ENCODE results near the gene GTF2H2.
"Not testable (repeated sequence)": the region's sequence is repeated elsewhere in the genome, so short reads cannot be mapped to it uniquely, and the experiment has no call there.

Gene GTF2H2

DNA sequence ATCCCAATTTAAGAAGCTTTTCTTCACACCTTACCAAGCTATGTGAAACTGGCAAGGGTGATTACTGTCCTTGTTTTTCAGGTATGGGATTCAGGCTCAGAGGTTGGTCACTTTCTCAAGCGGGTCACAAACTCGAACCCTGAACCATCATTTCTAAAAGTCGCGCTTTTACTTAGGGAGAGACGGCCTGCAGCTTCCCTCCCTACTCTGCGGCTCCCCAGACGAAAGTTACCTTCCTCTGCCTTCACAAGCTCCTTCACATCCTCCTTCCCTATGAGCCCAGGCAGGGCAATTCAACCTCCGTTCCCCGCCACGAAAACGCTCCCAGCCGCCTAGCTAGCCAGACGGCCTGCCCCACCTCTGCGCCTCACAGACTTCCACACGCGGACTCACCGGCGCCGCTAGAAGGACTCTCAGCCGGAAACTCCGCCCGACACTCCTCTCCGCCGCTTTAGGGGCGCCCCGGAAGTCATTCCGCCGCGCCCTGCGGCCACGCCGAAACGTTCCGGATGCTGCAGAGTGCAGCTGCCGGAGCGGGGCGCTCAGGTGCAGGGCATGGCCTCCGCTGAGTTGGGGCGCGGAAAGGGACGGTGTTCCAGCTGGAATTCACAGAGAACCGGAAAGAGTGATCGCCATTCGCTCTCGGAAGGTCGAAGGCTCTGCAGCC lies at the start of gene GTF2H2:
TSS of gene GTF2H2 (minus strand) at position 415 of the 667 bp plus-strand sequence. CDS start 4,913 bp downstream, outside the sequence.
- H3K27me3 ChIP-seq (replicated peaks; ENCODE audit: control insufficient read depth, insufficient read depth, low read length); DNase-seq (ENCODE audit: extremely low read depth, insufficient read length); H3K4me3 ChIP-seq (replicated peaks; ENCODE audit: low read depth, low read length); H3K36me3 ChIP-seq (ENCODE audit: control insufficient read depth, insufficient read depth, low read length): not testable (repeated sequence)

DNA sequence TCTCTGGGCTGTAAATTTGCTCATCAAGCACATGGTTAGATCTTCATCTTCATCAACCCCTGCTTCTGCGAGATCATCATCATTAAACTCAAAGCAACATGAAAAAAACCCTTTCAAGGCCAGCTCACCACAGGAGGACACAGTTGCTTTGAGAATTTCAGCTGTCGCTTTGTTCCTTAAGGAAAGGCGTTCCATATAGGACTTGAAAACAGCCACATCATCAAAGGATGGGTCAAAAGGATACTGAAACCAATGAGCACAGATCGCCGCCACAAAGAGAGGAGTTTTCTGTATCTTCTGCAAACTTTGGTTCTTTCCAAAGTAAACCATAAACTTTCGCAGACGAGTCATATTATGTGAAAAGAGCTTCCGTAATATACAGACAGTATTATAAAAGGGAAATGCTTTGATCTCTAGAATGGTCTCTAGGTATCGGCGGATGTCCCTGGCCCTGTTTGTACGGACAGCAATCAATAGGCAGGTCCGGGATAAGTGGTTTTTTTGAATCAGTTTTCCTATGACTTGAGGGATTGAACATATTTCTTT lies 42.3 kb upstream of the GTF2H2 start:
- not testable (repeated sequence) for H3K4me3 ChIP-seq (replicated peaks; ENCODE audit: low read depth, low read length); DNase-seq (ENCODE audit: extremely low read depth, insufficient read length); H3K36me3 ChIP-seq (ENCODE audit: control insufficient read depth, insufficient read depth, low read length); H3K27me3 ChIP-seq (replicated peaks; ENCODE audit: control insufficient read depth, insufficient read depth, low read length)

DNA sequence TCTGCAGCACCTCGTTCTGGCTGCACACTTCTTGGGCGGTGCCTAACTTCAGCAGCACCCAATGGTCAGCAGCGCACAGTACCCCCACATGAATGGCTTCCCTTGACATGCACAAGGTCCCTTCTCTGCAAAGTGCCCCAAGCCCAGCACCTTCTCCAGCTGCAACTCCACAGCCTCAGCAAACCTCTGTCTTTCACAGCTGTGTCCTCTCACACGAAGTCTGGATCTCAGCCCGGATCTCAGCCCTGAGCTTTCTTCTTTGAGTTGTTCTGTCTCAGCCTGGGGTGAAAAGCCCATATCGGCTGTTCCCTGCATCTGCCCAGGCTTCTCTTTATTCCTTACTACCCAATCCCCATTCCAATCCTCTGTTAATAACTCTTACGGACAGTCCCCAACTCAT lies 32.5 kb upstream of the GTF2H2 start:
- not testable (repeated sequence) for DNase-seq (ENCODE audit: extremely low read depth, insufficient read length); H3K36me3 ChIP-seq (ENCODE audit: control insufficient read depth, insufficient read depth, low read length); H3K27me3 ChIP-seq (replicated peaks; ENCODE audit: control insufficient read depth, insufficient read depth, low read length); H3K4me3 ChIP-seq (replicated peaks; ENCODE audit: low read depth, low read length)

DNA sequence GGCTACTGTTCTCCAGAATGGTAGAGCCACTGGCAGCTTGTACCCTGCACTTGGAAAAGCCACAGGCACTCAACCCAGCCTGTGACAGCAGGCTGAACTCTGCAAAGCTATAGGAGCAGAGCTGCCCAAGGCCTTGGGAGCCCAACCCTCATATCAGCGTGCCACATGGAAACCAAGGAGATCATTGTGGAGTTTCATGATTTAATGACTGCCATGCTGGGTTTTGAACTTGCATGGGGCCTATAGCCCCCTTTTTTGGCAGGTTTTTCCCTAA lies 30.4 kb upstream of the GTF2H2 start:
- not testable (repeated sequence) for H3K4me3 ChIP-seq (replicated peaks; ENCODE audit: low read depth, low read length); H3K27me3 ChIP-seq (replicated peaks; ENCODE audit: control insufficient read depth, insufficient read depth, low read length); DNase-seq (ENCODE audit: extremely low read depth, insufficient read length); H3K36me3 ChIP-seq (ENCODE audit: control insufficient read depth, insufficient read depth, low read length)

- DNase-seq (ENCODE audit: extremely low read depth, insufficient read length); H3K4me3 ChIP-seq (replicated peaks; ENCODE audit: low read depth, low read length); H3K36me3 ChIP-seq (ENCODE audit: control insufficient read depth, insufficient read depth, low read length); H3K27me3 ChIP-seq (replicated peaks; ENCODE audit: control insufficient read depth, insufficient read depth, low read length): not testable (repeated sequence)
Measured at GRCh38 chr5:71097173-71097929, 29.9 kb upstream of the GTF2H2 start.

DNA sequence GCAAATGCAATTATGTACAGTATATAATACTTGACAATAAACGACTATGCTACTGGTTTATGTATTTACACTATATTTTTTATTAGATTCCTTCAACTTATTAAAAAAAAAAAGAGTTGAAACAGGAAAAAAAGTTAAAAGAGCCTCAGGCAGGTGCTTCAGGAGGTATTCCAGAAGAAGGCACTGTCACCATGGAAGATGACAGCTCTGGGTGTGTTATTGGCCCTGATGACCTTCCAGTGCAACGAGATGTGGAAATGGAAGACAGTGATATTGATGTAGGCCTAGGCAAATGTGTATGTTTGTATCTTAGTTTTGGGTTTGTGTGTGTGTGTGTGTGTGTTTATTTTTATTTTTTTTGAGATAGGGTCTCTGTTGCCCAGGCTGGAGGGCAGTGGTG lies 22.3 kb upstream of the GTF2H2 start:
- not testable (repeated sequence) for DNase-seq (ENCODE audit: extremely low read depth, insufficient read length); H3K4me3 ChIP-seq (replicated peaks; ENCODE audit: low read depth, low read length); H3K36me3 ChIP-seq (ENCODE audit: control insufficient read depth, insufficient read depth, low read length); H3K27me3 ChIP-seq (replicated peaks; ENCODE audit: control insufficient read depth, insufficient read depth, low read length)

DNA sequence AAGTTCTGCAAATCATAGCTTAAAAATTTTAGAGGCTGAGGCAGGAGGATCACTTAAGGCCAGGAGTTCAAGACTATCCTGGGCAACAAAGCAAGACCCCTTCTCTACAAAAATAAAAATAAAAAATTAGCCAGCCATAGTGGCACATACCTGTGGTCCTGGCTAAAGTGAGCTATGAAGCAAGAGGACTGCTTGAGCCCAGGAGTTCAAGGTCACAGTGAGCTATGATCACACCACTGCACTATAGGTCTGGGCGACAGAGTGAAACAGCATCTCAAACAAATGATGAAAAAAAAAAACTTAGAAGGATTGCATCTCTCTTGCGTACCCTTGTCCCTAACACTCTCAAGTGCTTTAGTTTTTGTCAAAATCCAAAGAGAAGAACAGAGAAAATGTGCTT lies 21.3 kb upstream of the GTF2H2 start:
- not testable (repeated sequence) for DNase-seq (ENCODE audit: extremely low read depth, insufficient read length); H3K27me3 ChIP-seq (replicated peaks; ENCODE audit: control insufficient read depth, insufficient read depth, low read length); H3K36me3 ChIP-seq (ENCODE audit: control insufficient read depth, insufficient read depth, low read length)

DNA sequence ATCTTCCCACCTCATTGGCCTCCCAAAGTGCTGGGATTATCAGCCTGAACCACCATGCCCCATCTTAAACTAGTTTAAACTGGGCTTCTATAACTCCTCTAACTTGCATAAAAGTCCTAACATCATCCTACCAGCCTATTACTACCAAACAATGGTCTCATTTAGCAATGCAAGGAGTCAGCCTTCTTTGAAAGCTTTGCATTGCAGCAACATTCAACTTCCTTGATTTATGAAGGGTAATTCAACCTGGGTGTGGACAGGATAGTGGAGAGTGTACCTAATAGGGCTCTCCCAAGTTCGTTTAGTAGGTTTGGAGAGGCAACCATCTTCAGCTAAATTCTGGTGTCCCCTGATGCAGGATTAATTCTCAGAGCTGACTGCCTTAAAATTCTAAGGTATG lies 18.7 kb upstream of the GTF2H2 start:
- not testable (repeated sequence) for H3K4me3 ChIP-seq (replicated peaks; ENCODE audit: low read depth, low read length); H3K36me3 ChIP-seq (ENCODE audit: control insufficient read depth, insufficient read depth, low read length); H3K27me3 ChIP-seq (replicated peaks; ENCODE audit: control insufficient read depth, insufficient read depth, low read length); DNase-seq (ENCODE audit: extremely low read depth, insufficient read length)

More for the DNA sequence above, 21.3 kb upstream of the GTF2H2 start:
- not testable (repeated sequence) for H3K4me3 ChIP-seq (replicated peaks; ENCODE audit: low read depth, low read length)

DNA sequence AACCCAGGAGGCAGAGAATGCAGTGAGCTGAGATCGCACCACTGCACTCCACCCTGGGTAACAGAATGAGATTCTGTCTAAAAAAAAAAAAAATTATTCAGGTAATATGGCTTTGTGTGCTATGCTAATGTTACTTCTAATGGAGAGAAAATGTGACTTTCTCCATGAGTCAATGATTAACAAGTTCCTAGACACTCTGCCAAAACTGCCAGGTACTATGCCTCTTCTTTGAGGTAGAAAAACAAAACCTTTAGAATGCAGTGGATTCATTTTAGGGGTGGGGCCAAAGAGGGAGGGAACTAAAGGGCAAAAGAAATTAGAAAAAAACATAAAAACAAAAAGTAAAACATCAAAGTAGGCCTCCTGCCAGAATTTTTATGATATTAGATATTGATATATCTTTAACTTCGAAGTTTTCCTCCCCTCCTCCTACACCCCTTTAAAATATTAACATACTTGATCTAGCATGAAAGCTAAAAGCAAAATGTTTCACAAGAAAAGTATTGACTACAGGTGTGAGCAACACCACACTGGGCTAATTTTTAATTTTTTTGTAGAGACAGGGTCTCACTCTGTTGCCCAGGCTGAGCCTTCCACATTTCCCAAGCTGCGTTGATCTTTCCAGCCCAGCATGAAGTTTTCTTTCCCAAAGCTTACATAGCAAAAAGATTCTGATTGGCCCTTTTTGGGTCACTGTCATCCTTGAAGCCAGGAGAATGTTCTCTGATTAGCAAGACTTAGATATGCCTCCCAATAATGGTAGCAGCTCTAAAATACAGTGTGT lies 17.0 kb upstream of the GTF2H2 start:
- H3K36me3 ChIP-seq (ENCODE audit: control insufficient read depth, insufficient read depth, low read length); H3K4me3 ChIP-seq (replicated peaks; ENCODE audit: low read depth, low read length); DNase-seq (ENCODE audit: extremely low read depth, insufficient read length); H3K27me3 ChIP-seq (replicated peaks; ENCODE audit: control insufficient read depth, insufficient read depth, low read length): not testable (repeated sequence)

DNA sequence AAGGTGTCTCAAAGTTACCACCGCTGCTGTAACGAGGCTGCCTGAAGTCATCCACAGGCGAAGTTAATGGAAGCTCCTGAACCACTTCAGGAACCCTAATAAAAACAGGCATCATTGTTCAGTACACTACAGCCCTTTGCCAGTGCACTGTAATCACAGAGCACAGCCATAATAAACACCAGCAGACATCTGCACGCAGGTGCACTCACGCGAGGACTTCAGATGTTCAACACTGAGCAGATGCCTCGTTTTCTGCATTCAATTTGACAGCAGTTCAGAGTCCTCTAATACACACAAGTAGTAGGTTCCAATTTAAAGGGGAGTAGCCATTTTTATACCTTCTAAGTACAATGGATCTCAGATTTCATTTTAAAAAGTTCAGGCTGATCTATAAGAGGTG lies 15.4 kb upstream of the GTF2H2 start:
- not testable (repeated sequence) for H3K4me3 ChIP-seq (replicated peaks; ENCODE audit: low read depth, low read length); DNase-seq (ENCODE audit: extremely low read depth, insufficient read length); H3K36me3 ChIP-seq (ENCODE audit: control insufficient read depth, insufficient read depth, low read length); H3K27me3 ChIP-seq (replicated peaks; ENCODE audit: control insufficient read depth, insufficient read depth, low read length)

DNA sequence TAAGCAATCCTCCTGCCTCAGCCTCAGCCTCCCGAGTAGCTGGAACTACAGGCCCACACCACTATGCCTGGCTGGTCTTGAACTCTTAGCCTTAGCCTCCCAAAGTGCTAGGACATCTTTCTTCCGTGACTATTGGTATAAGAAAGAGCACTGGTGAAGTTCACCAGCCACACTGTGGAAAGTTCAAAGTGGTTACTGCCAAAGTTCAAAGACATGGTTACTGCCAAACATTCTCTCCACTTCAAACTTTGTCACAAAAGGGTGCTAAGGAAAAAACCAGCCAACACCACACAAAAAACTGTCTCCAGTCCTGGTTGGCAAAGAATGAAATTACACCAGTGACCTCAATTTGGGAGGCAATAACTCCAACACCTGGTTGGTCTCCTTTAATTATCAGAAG lies 14.9 kb upstream of the GTF2H2 start:
- H3K4me3 ChIP-seq (replicated peaks; ENCODE audit: low read depth, low read length); H3K27me3 ChIP-seq (replicated peaks; ENCODE audit: control insufficient read depth, insufficient read depth, low read length); H3K36me3 ChIP-seq (ENCODE audit: control insufficient read depth, insufficient read depth, low read length); DNase-seq (ENCODE audit: extremely low read depth, insufficient read length): not testable (repeated sequence)

DNA sequence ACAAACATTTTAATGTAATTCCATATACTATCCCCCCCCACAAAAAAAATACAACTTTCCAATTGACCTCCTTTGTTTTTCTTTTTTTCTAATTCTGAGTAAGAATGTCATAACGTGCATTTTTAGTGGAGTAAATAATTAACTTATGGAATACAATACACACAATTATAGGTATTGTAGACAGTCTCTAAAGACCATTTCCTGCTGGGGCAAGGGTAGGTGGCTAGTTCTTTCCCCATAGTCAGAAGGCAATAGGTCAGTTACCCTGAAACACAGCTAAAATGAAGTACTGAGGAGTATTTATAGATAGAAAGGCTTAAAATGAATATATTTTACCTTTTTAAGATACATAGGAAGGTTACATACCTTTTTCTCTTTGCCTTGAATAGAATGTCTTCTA lies 6.2 kb downstream of the GTF2H2 start:
- not testable (repeated sequence) for H3K36me3 ChIP-seq (ENCODE audit: control insufficient read depth, insufficient read depth, low read length); H3K4me3 ChIP-seq (replicated peaks; ENCODE audit: low read depth, low read length); DNase-seq (ENCODE audit: extremely low read depth, insufficient read length); H3K27me3 ChIP-seq (replicated peaks; ENCODE audit: control insufficient read depth, insufficient read depth, low read length)

DNA sequence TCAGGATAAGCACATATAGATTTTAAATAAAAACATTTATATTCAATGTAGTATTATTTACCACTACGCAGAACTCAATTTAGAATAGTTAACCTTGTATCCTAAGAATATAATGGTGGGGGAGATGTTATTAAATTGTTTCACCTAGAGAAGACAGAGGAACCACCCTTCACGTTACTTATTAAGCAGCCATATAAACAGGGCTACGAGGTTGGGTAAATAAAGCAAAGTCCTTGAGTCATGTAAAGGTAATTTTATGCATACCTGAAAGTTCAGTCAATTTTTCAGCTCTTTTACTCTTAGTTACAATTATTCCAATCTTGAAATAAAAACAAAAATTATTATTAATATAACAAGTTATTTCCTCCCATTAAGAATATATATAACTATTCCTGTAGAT lies 8.1 kb downstream of the GTF2H2 start:
- H3K4me3 ChIP-seq (replicated peaks; ENCODE audit: low read depth, low read length); DNase-seq (ENCODE audit: extremely low read depth, insufficient read length); H3K36me3 ChIP-seq (ENCODE audit: control insufficient read depth, insufficient read depth, low read length): not testable (repeated sequence)

DNA sequence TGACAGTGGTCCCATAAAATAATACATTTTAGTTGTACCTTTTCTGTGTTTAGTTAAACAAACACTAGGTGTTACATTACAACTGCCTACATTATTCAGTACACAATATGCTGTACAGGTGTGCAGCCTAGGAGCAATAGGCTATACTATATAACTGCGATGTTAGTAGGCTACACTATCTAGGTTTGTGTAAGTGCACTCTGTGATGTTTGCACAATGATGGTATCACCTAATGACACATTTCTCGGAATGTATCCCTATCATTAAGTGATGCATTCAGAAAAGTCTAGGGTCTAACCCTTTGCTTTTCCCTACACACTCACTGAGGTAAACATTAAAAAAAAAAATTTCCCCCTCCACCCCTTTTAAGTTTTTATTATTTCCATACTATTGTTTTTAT lies 22.7 kb downstream of the GTF2H2 start:
- not testable (repeated sequence) for H3K27me3 ChIP-seq (replicated peaks; ENCODE audit: control insufficient read depth, insufficient read depth, low read length); H3K4me3 ChIP-seq (replicated peaks; ENCODE audit: low read depth, low read length); DNase-seq (ENCODE audit: extremely low read depth, insufficient read length); H3K36me3 ChIP-seq (ENCODE audit: control insufficient read depth, insufficient read depth, low read length)

More for the DNA sequence above, 8.1 kb downstream of the GTF2H2 start:
- H3K27me3 ChIP-seq (replicated peaks; ENCODE audit: control insufficient read depth, insufficient read depth, low read length): not testable (repeated sequence)
